HEK293 (cell line): ENCODE results near the gene PRSS53.
"Not testable (repeated sequence)": the region's sequence is repeated elsewhere in the genome, so short reads cannot be mapped to it uniquely, and the experiment has no call there.

Experiments used
- CTCF ChIA-PET: fragments of 350-600 bp; formaldehyde crosslinking; extraction: SDS; loops from one replicate; lab custom pipeline; 2021; ENCODE audit warnings: antibody characterized with exemption; lab: Yijun Ruan, JAX
- POLR2A ChIA-PET: fragments of 300-600 bp; formaldehyde crosslinking; extraction: SDS; loops from one replicate; lab custom pipeline; 2020; ENCODE audit warnings: antibody characterized with exemption, inconsistent platforms; lab: Yijun Ruan, JAX
- H3K27ac ChIP-seq: fragments of 200-500 bp; sonication (Bioruptor generic); 2 replicates; pipeline ENCODE4 v1.5.1; 2014; ENCODE audit warnings: low read depth, low read length, control low read depth, inconsistent platforms; ENCODE audit errors: extremely low read depth
- H3K36me3 ChIP-seq, 2 experiments: fragments of 200-500 bp in 1 of 2; sonication (Bioruptor generic) in 1 of 2; 1 replicate in 1 of 2; 2 replicates in 1 of 2; pipeline ENCODE4 v1.5.1; 2014 to 2017; ENCODE audit warnings: inconsistent platforms in 2 of 2, low read length in 2 of 2; ENCODE audit not compliant: control insufficient read depth in 2 of 2, insufficient read depth in 1 of 2
- H3K4me1 ChIP-seq: fragments of 200-500 bp; sonication (Bioruptor generic); 2 replicates; pipeline ENCODE4 v1.5.1; 2014; ENCODE audit warnings: mild to moderate bottlenecking, low read length, inconsistent platforms; ENCODE audit not compliant: control insufficient read depth, insufficient read depth
- H3K4me3 ChIP-seq: 2 replicates; pipeline ENCODE4 v1.5.1; 2011; ENCODE audit warnings: low read depth, mild to moderate bottlenecking, control low read depth, low read length, moderate library complexity
- H3K9me3 ChIP-seq: fragments of 200-500 bp; sonication (Bioruptor generic); 2 replicates; pipeline ENCODE4 v1.5.1; 2014; ENCODE audit warnings: low read depth, low read length, inconsistent platforms; ENCODE audit not compliant: control insufficient read depth, insufficient read depth
- EGR2 ChIP-seq: fragments of 450-650 bp; formaldehyde crosslinking; IDR thresholded peaks from 2 replicates; pipeline ENCODE4 v1.5.1; 2016; ENCODE audit warnings: low read depth, missing biosample characterization, missing genetic modification characterization
- KLF1 ChIP-seq: fragments of 450-650 bp; formaldehyde crosslinking; IDR thresholded peaks from 2 replicates; pipeline ENCODE4 v1.5.1; 2016; ENCODE audit warnings: missing biosample characterization, missing genetic modification characterization
- KLF17 ChIP-seq: fragments of 450-650 bp; formaldehyde crosslinking; IDR thresholded peaks from 2 replicates; pipeline ENCODE4 v1.5.1; 2016; ENCODE audit warnings: missing biosample characterization, missing genetic modification characterization
- YY1 ChIP-seq: fragments of 450-650 bp; formaldehyde crosslinking; IDR thresholded peaks from 2 replicates; pipeline ENCODE4 v1.5.1; 2018; ENCODE audit warnings: missing biosample characterization, missing genetic modification characterization
- ZFHX2 ChIP-seq: fragments of 450-650 bp; formaldehyde crosslinking; conservative IDR thresholded peaks from 2 replicates; pipeline ENCODE4 v1.5.1; 2016; ENCODE audit warnings: missing biosample characterization, missing genetic modification characterization
- ZNF132 ChIP-seq: fragments of 450-650 bp; formaldehyde crosslinking; IDR thresholded peaks from 2 replicates; pipeline ENCODE4 v1.5.1; 2017; ENCODE audit warnings: missing biosample characterization, missing genetic modification characterization, borderline replicate concordance
- ZNF280C ChIP-seq: fragments of 450-650 bp; formaldehyde crosslinking; IDR thresholded peaks from 2 replicates; pipeline ENCODE4 v1.5.1; 2016; ENCODE audit warnings: missing biosample characterization, missing genetic modification characterization
- ZNF416 ChIP-seq: fragments of 450-650 bp; formaldehyde crosslinking; IDR thresholded peaks from 2 replicates; pipeline ENCODE4 v1.5.1; 2016; ENCODE audit warnings: missing biosample characterization, missing genetic modification characterization
- ZNF843 ChIP-seq: fragments of 450-650 bp; formaldehyde crosslinking; IDR thresholded peaks from 2 replicates; pipeline ENCODE4 v1.5.1; 2016; ENCODE audit warnings: missing biosample characterization, missing genetic modification characterization
- ZXDB ChIP-seq: fragments of 450-650 bp; formaldehyde crosslinking; IDR thresholded peaks from 2 replicates; pipeline ENCODE4 v1.5.1; 2016; ENCODE audit warnings: missing biosample characterization, missing genetic modification characterization
- TF ChIP-seq, protein P1 (sequence below): fragments of 450-650 bp; formaldehyde crosslinking; IDR thresholded peaks from 2 replicates; pipeline ENCODE4 v1.5.1; 2016; ENCODE audit warnings: missing biosample characterization, missing genetic modification characterization
- TF ChIP-seq, protein P2 (sequence below): fragments of 450-650 bp; formaldehyde crosslinking; IDR thresholded peaks from 2 replicates; pipeline ENCODE4 v1.5.1; 2016; ENCODE audit warnings: missing biosample characterization, missing genetic modification characterization
- TF ChIP-seq, protein P3 (sequence below): fragments of 450-650 bp; formaldehyde crosslinking; IDR thresholded peaks from 2 replicates; pipeline ENCODE4 v1.5.1; 2017; ENCODE audit warnings: missing biosample characterization, missing genetic modification characterization

The PRSS53 gene

GRCh38 chr16:31105677-31106213 lies 17.0 kb upstream of the PRSS53 start (continued):
- TF ChIP-seq, protein P1, sequence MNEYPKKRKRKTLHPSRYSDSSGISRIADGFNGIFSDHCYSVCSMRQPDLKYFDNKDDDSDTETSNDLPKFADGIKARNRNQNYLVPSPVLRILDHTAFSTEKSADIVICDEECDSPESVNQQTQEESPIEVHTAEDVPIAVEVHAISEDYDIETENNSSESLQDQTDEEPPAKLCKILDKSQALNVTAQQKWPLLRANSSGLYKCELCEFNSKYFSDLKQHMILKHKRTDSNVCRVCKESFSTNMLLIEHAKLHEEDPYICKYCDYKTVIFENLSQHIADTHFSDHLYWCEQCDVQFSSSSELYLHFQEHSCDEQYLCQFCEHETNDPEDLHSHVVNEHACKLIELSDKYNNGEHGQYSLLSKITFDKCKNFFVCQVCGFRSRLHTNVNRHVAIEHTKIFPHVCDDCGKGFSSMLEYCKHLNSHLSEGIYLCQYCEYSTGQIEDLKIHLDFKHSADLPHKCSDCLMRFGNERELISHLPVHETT (tag by site-specific recombination) = peak; percentile 35; the same call in 1 of the 2 replicates
- TF ChIP-seq KLF17 (tag by site-specific recombination) (peak; percentile 43; the same call in 1 of the 2 replicates), KLF1 (tag by site-specific recombination) (peak; percentile 27; the same call in 1 of the 2 replicates), ZNF280C (tag by site-specific recombination) (no peak), ZNF416 (tag by site-specific recombination) (no peak), ZNF843 (tag by site-specific recombination) (peak; percentile 49; the same call in 1 of the 2 replicates), ZXDB (peak; percentile 75; the same call in 1 of the 2 replicates), ZNF132 (tag by site-specific recombination) (no peak)
- TF ChIP-seq, protein P2, sequence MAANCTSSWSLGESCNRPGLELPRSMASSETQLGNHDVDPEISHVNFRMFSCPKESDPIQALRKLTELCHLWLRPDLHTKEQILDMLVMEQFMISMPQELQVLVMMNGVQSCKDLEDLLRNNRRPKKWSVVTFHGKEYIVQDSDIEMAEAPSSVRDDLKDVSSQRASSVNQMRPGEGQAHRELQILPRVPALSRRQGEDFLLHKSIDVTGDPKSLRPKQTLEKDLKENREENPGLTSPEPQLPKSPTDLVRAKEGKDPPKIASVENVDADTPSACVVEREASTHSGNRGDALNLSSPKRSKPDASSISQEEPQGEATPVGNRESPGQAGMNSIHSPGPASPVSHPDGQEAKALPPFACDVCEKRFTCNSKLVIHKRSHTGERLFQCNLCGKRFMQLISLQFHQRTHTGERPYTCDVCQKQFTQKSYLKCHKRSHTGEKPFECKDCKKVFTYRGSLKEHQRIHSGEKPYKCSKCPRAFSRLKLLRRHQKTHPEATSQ (tag by site-specific recombination) = 0 out of 2 replicates have a peak, but pooled peaks have one; percentile 37

GRCh38 chr16:31100876-31101641 lies 12.3 kb upstream of the PRSS53 start:
- CTCF ChIA-PET = interaction anchor here (1.4 kb wide), 1 partner anchor 42 kb away, joined by 4 read pairs; no protein-coding TSS in a partner anchor
- not testable (repeated sequence) for H3K4me3 ChIP-seq, H3K27ac ChIP-seq, H3K4me1 ChIP-seq, H3K9me3 ChIP-seq, H3K36me3 ChIP-seq
- POLR2A ChIA-PET = interaction anchor here (0.8 to 1.6 kb wide), 6 partner anchors 13 to 772 kb away, joined by 3 to 6 read pairs (median 4); partner anchors contain the start of genes FUS, KAT8, ZNF267 and ZNF646

- POLR2A ChIA-PET = interaction anchor here (0.5 to 1.6 kb wide), 6 partner anchors 17 to 773 kb away, joined by 3 to 11 read pairs (median 4); partner anchors contain the start of genes KAT8, ZNF267, ZNF646 and ZNF668
- no peak overlapping the region for H3K27ac ChIP-seq
- no peaks in the 10 kb centered on the region; the same call in 1 of the 2 replicates for H3K9me3 ChIP-seq
- no peaks in the 10 kb centered on the region for H3K4me1 ChIP-seq
- CTCF ChIA-PET = interaction anchor here (0.7 kb wide), 1 partner anchor 114 kb away, joined by 4 read pairs; no protein-coding TSS in a partner anchor
- TF ChIP-seq ZFHX2 = peak; percentile 43; the same call in 1 of the 2 replicates
- TF ChIP-seq, protein P3, sequence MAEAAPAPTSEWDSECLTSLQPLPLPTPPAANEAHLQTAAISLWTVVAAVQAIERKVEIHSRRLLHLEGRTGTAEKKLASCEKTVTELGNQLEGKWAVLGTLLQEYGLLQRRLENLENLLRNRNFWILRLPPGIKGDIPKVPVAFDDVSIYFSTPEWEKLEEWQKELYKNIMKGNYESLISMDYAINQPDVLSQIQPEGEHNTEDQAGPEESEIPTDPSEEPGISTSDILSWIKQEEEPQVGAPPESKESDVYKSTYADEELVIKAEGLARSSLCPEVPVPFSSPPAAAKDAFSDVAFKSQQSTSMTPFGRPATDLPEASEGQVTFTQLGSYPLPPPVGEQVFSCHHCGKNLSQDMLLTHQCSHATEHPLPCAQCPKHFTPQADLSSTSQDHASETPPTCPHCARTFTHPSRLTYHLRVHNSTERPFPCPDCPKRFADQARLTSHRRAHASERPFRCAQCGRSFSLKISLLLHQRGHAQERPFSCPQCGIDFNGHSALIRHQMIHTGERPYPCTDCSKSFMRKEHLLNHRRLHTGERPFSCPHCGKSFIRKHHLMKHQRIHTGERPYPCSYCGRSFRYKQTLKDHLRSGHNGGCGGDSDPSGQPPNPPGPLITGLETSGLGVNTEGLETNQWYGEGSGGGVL = 0 out of 2 replicates have a peak, but pooled peaks have one; percentile 9
- TF ChIP-seq YY1 (tag by site-specific recombination) = 0 out of 2 replicates have a peak, but pooled peaks have one; percentile 16
- no peak for TF ChIP-seq ZNF843 (tag by site-specific recombination)
- TF ChIP-seq EGR2 (tag by site-specific recombination) = peak; percentile 68; the same call in 1 of the 2 replicates
- no peaks in the 10 kb centered on the region for H3K36me3 ChIP-seq
- no peak overlapping the region for H3K4me3 ChIP-seq
Measured at GRCh38 chr16:31099860-31100638, 11.3 kb upstream of the PRSS53 start.
